ELF-1 (cell line): ENCODE measurements around the gene GGCX.
A peak's percentile ranks its signal among the peaks of the same experiment; 100 is the strongest.
"Not testable (repeated sequence)": the region's sequence is repeated elsewhere in the genome, so short reads cannot be mapped to it uniquely, and the experiment has no call there.

Experiments used
- DNase-seq: peaks from one replicate; pipeline ENCODE4 v3.0.0-alpha.2; 2016; ENCODE audit warnings: low read depth, low spot score

Gene GGCX

GRCh38 chr2:85561280-85562212, at the start of gene GGCX:
Gene GGCX, minus strand, starts transcription at chr2:85561493. Its CDS starts 65 bp downstream, at chr2:85561428.
- DNase-seq = peak; percentile 97

- DNase-seq = no peak
Observed at GRCh38 chr2:85607268-85608215, 46.2 kb upstream of the GGCX start.

GRCh38 chr2:85606116-85606455, 44.8 kb upstream of the GGCX start:
- no peak for DNase-seq

GRCh38 chr2:85605406-85606115, 44.3 kb upstream of the GGCX start:
- DNase-seq = no peak

GRCh38 chr2:85604568-85605339, 43.5 kb upstream of the GGCX start:
- DNase-seq = no peak

- DNase-seq = not testable (repeated sequence)
Observed at GRCh38 chr2:85604133-85604444, 42.8 kb upstream of the GGCX start.

- peak; percentile 89 for DNase-seq
Observed at GRCh38 chr2:85602476-85603234, 41.4 kb upstream of the GGCX start, which contains the start of gene TMEM150A. Gene TMEM150A, minus strand, starts transcription at chr2:85602698. Its CDS starts 750 bp downstream, at chr2:85601948.

- DNase-seq = no peak
Observed at GRCh38 chr2:85601771-85602475, 40.6 kb upstream of the GGCX start.

GRCh38 chr2:85600951-85601770, 39.9 kb upstream of the GGCX start:
- DNase-seq = no peak

- no peak for DNase-seq
Observed at GRCh38 chr2:85600235-85600575, 38.9 kb upstream of the GGCX start.

GRCh38 chr2:85599468-85600234, 38.4 kb upstream of the GGCX start:
- no peak for DNase-seq

- DNase-seq = no peak
Observed at GRCh38 chr2:85598594-85599340, 37.5 kb upstream of the GGCX start.

- no peak for DNase-seq
Observed at GRCh38 chr2:85597241-85597640, 35.9 kb upstream of the GGCX start.

GRCh38 chr2:85596486-85597143, 35.3 kb upstream of the GGCX start:
- DNase-seq = no peak

GRCh38 chr2:85596026-85596333, 34.7 kb upstream of the GGCX start:
- no peak for DNase-seq

- peak; percentile 97 for DNase-seq
Observed at GRCh38 chr2:85595301-85596025, 34.2 kb upstream of the GGCX start, which contains the start of gene RNF181. Gene RNF181, plus strand, starts transcription at chr2:85595745. Its CDS starts 19 bp downstream, at chr2:85595764.
